Activated T-cell treated with anti-CD3 and anti-CD28 coated beads, Interleukin-2, amount 50 U/mL, for 24 hours (primary cell): ENCODE measurements around the gene TESK2.

Experiments used
- DNase-seq: peaks from one replicate; pipeline ENCODE4 v3.0.0-alpha.2; 2020
- H3K27ac Mint-ChIP-seq: 2 replicates; pipeline ENCODE4 v1.8.0; 2020; ENCODE audit warnings: mild to moderate bottlenecking, mixed read lengths
- H3K27me3 Mint-ChIP-seq: 2 replicates; pipeline ENCODE4 v1.8.0; 2020; ENCODE audit warnings: mixed read lengths
- H3K36me3 Mint-ChIP-seq: 2 replicates; pipeline ENCODE4 v1.8.0; 2020; ENCODE audit warnings: low read depth, mixed read lengths
- H3K4me1 Mint-ChIP-seq: 2 replicates; pipeline ENCODE4 v1.8.0; 2020; ENCODE audit warnings: low read depth, mixed read lengths
- H3K4me3 Mint-ChIP-seq: 2 replicates; pipeline ENCODE4 v1.8.0; 2020; ENCODE audit warnings: mild to moderate bottlenecking, moderate library complexity, mixed read lengths
- H3K9me3 Mint-ChIP-seq: 2 replicates; pipeline ENCODE4 v1.8.0; 2020; ENCODE audit warnings: mixed read lengths

The TESK2 gene

GRCh38 chr1:45300669-45300997 is 190.3 kb downstream of the TESK2 start:
- Mint-ChIP-seq H3K4me3 (no peak overlapping the region), H3K36me3 (peaks cover 6% of the 10 kb centered on the region), H3K27ac (no peak overlapping the region)

GRCh38 chr1:45299981-45300668 is 190.8 kb downstream of the TESK2 start:
- Mint-ChIP-seq H3K27ac (no peak overlapping the region), H3K4me3 (no peak overlapping the region), H3K36me3 (peaks cover 6% of the 10 kb centered on the region), H3K27me3 (no peaks in the 10 kb centered on the region), H3K9me3 (no peaks in the 10 kb centered on the region), H3K4me1 (peaks cover 22% of the 10 kb centered on the region)
- peak; percentile 39 for DNase-seq

More at GRCh38 chr1:45300669-45300997, 190.3 kb downstream of the TESK2 start:
- Mint-ChIP-seq H3K4me1 (peaks cover 27% of the 10 kb centered on the region), H3K9me3 (no peaks in the 10 kb centered on the region), H3K27me3 (no peaks in the 10 kb centered on the region)
- DNase-seq, result no peak

GRCh38 chr1:45299296-45299695 is 191.7 kb downstream of the TESK2 start:
- Mint-ChIP-seq H3K9me3 (no peaks in the 10 kb centered on the region), H3K27ac (no peak overlapping the region), H3K27me3 (no peaks in the 10 kb centered on the region), H3K4me1 (peaks cover 13% of the 10 kb centered on the region), H3K36me3 (peaks cover 4% of the 10 kb centered on the region), H3K4me3 (no peak overlapping the region)
- no peak for DNase-seq

- Mint-ChIP-seq H3K27me3 (no peaks in the 10 kb centered on the region), H3K4me3 (no peak overlapping the region), H3K36me3 (no peaks in the 10 kb centered on the region), H3K9me3 (no peaks in the 10 kb centered on the region), H3K4me1 (peaks cover 11% of the 10 kb centered on the region), H3K27ac (no peak overlapping the region)
- DNase-seq, result no peak
Measured at GRCh38 chr1:45297666-45298356, 193.2 kb downstream of the TESK2 start.
